NT2/D1 (cell line): ENCODE results near the gene LIPC.

Source experiments
- SUZ12 ChIP-seq: IDR thresholded peaks from 2 replicates; pipeline ENCODE4 v1.6.1; 2011; ENCODE audit not compliant: insufficient read length, insufficient read depth; ENCODE audit errors: extremely low read depth
- YY1 ChIP-seq: IDR thresholded peaks from 2 replicates; pipeline ENCODE4 v1.6.1; 2011; ENCODE audit not compliant: insufficient read length, insufficient read depth
- ZNF274 ChIP-seq: IDR thresholded peaks from 2 replicates; pipeline ENCODE4 v1.6.1; 2011; ENCODE audit warnings: mild to moderate bottlenecking, low read depth, low read length

DNA sequence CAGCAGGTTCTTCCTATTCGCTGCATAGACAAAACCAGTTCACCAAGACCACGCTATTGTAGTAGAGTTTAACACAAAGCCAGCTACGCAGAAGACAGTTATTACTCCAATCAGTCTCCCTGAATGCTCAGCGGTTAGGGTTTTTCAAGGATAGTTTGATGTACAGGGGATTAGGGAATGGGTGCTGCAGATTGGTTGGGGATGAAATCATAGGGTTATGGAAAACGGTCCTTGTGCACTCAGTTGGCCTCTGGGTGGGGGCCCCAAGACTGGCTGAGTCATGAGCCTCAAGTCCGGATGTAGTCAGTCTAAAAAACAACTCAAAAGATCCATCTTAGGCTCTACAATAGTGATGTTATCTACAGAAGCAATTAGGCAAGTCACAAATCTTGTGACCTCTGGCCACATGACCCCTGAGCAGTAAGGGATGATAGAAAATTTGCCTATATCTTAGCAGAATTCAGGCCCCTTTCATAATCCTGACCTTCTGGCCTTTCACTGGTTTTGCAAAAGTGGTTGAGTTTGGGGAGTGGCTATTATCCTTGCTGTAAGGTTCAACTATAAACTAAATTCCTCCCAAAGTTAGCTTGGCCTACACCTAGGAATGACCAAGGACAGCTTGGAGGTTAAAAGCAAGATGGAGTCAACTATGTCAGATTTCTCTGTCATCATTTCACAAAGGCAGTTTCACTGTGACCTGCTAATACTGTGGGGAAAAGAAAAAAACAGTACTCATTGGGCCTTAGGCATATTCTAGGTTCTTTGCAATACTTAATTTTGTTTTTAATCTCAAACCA lies 57.7 kb downstream of the LIPC start:
- TF ChIP-seq YY1 (no peak), SUZ12 (no peak), ZNF274 (no peak)
